ENCODE measurements around the gene ERBB4.

Gene ERBB4

GRCh38 chr2:212249451-212249850 lies 289.2 kb downstream of the ERBB4 start:
- TF ChIP-seq ZNF565 (CRISPR knock-in tag; conservative IDR thresholded peaks at IDR 0.05; ENCODE audit: low read depth) (no peak), GLIS3 (CRISPR knock-in tag; IDR thresholded peaks at IDR 0.05) (no peak), TOX (CRISPR knock-in tag; IDR thresholded peaks at IDR 0.05; ENCODE audit: borderline replicate concordance) (no peak), ZFP30 (CRISPR knock-in tag; IDR thresholded peaks at IDR 0.05) (no peak), CSRNP3 (CRISPR knock-in tag; IDR thresholded peaks at IDR 0.05) (no peak), PPARA (CRISPR knock-in tag; IDR thresholded peaks at IDR 0.05; ENCODE audit: borderline replicate concordance) (no peak), OSR1 (CRISPR knock-in tag; IDR thresholded peaks at IDR 0.05) (no peak), RARB (CRISPR knock-in tag; IDR thresholded peaks at IDR 0.05) (no peak), SNAI2 (CRISPR knock-in tag; IDR thresholded peaks at IDR 0.05) (no peak), CSDC2 (CRISPR knock-in tag; IDR thresholded peaks at IDR 0.05) (no peak), ISL1 (CRISPR knock-in tag; IDR thresholded peaks at IDR 0.05) (no peak), ZFP3 (CRISPR knock-in tag; IDR thresholded peaks at IDR 0.05) (no peak), TCF4 (CRISPR knock-in tag; IDR thresholded peaks at IDR 0.05; ENCODE audit: borderline replicate concordance) (no peak), ZNF8 (CRISPR knock-in tag; IDR thresholded peaks at IDR 0.05) (no peak), PATZ1 (CRISPR knock-in tag; IDR thresholded peaks at IDR 0.05; ENCODE audit: borderline replicate concordance) (no peak), ZC3H10 (CRISPR knock-in tag; IDR thresholded peaks at IDR 0.05) (no peak), BACH2 (CRISPR knock-in tag; IDR thresholded peaks at IDR 0.05; ENCODE audit: borderline replicate concordance) (no peak), CREB5 (CRISPR knock-in tag; IDR thresholded peaks at IDR 0.05; ENCODE audit: low read depth) (no peak), TSHZ2 (CRISPR knock-in tag; IDR thresholded peaks at IDR 0.05) (no peak), ESRRG (CRISPR knock-in tag; IDR thresholded peaks at IDR 0.05) (no peak)

GRCh38 chr2:212245880-212246279 lies 292.7 kb downstream of the ERBB4 start:
- TF ChIP-seq ZFP30 (CRISPR knock-in tag; IDR thresholded peaks at IDR 0.05): no peak
- TF ChIP-seq OSR1 (CRISPR knock-in tag; IDR thresholded peaks at IDR 0.05): no peak
- TF ChIP-seq BACH2 (CRISPR knock-in tag; IDR thresholded peaks at IDR 0.05; ENCODE audit: borderline replicate concordance): no peak
- no peak for TF ChIP-seq ZNF8 (CRISPR knock-in tag; IDR thresholded peaks at IDR 0.05)
- no peak for TF ChIP-seq ZFP3 (CRISPR knock-in tag; IDR thresholded peaks at IDR 0.05)
- no peak for TF ChIP-seq ZC3H10 (CRISPR knock-in tag; IDR thresholded peaks at IDR 0.05)
- no peak for TF ChIP-seq TCF4 (CRISPR knock-in tag; IDR thresholded peaks at IDR 0.05; ENCODE audit: borderline replicate concordance)
- TF ChIP-seq ZNF70 (CRISPR knock-in tag; IDR thresholded peaks at IDR 0.05): no peak
- TF ChIP-seq TOX (CRISPR knock-in tag; IDR thresholded peaks at IDR 0.05; ENCODE audit: borderline replicate concordance): no peak
- no peak for TF ChIP-seq RARB (CRISPR knock-in tag; IDR thresholded peaks at IDR 0.05)
- TF ChIP-seq PATZ1 (CRISPR knock-in tag; IDR thresholded peaks at IDR 0.05; ENCODE audit: borderline replicate concordance): no peak
- no peak for TF ChIP-seq CREB5 (CRISPR knock-in tag; IDR thresholded peaks at IDR 0.05; ENCODE audit: low read depth)
- ATAC-seq: no peak

More at GRCh38 chr2:212249451-212249850, 289.2 kb downstream of the ERBB4 start:
- ATAC-seq: no peak; the same call in 2 of the 3 replicates

Data from SK-N-SH treated with all-trans-retinoic acid at 6 μM for 48 hours (cell line).